Fibroblast of villous mesenchyme (primary cell): Measurements from ENCODE around the gene NHLRC4. TPM values are rescaled to one million over a fixed set of nuclear protein-coding genes. Genes with fewer than 3 reads are reported as not detected.

Experiments
- DNase-seq: peaks from one replicate; pipeline ENCODE4 v3.0.0-alpha.2; 2010; ENCODE audit warnings: low read depth
- H3K4me3 ChIP-seq: 2 replicates; pipeline ENCODE4 v1.5.1; 2011; ENCODE audit warnings: low read depth, mild to moderate bottlenecking, low read length
- total RNA-seq: library from RNA; depleted of rRNA; stranded (reverse); fragments of >200 nt; gene quantifications from 2 replicates; pipeline ENCODE4 v1.2.3, GENCODE V29; 2012
- TF ChIP-seq, protein P1 (sequence below): IDR thresholded peaks from 2 replicates; pipeline ENCODE4 v1.5.1; 2012; ENCODE audit warnings: low read depth, mild to moderate bottlenecking, low read length; ENCODE audit not compliant: insufficient read depth

NHLRC4 gene
- total RNA-seq, 1 donor: 1.7 TPM

DNA sequence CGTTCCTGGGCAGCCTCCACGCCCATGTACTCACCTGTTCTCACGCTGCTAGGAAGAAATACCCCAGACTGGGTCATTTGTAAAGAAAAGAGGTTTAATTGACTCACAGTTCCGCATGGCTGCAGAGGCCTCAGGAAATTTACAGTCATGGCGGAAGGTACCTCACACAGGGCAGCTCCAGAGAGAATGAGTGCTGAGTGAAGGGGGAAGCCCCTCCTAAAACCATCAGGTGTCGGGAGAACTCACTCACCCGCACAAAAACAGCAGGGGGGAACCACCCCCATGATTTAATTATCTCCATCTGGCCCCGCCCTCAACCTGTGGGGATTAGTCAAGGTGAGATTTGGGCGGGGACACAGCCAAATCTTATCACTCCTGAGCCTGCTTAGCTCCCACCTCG is 41.2 kb downstream of the NHLRC4 start:
- TF ChIP-seq, protein P1, sequence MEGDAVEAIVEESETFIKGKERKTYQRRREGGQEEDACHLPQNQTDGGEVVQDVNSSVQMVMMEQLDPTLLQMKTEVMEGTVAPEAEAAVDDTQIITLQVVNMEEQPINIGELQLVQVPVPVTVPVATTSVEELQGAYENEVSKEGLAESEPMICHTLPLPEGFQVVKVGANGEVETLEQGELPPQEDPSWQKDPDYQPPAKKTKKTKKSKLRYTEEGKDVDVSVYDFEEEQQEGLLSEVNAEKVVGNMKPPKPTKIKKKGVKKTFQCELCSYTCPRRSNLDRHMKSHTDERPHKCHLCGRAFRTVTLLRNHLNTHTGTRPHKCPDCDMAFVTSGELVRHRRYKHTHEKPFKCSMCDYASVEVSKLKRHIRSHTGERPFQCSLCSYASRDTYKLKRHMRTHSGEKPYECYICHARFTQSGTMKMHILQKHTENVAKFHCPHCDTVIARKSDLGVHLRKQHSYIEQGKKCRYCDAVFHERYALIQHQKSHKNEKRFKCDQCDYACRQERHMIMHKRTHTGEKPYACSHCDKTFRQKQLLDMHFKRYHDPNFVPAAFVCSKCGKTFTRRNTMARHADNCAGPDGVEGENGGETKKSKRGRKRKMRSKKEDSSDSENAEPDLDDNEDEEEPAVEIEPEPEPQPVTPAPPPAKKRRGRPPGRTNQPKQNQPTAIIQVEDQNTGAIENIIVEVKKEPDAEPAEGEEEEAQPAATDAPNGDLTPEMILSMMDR: no peak
- no peak overlapping the region for H3K4me3 ChIP-seq
- DNase-seq: no peak

DNA sequence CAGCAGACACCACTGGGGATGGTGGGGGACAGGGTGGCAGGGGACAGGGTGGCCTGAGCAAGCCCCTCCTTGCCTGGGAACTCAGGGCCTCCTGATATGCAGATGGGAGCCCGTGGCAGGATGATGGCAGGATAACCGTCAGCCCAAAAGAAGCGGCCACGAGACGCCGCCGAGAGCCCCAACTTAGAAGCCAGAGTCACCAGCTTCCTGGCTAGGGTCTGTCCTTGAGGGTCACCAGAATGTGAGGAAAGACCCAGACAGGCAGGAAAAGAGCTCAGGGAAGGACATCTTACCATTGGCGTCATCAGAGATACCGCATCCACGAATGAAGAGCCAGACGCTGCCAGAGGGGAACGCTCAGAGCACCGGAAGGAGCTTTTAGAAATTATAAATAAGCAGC is 42.5 kb downstream of the NHLRC4 start:
- TF ChIP-seq, protein P1: no peak
- DNase-seq: no peak
- no peak overlapping the region for H3K4me3 ChIP-seq

DNA sequence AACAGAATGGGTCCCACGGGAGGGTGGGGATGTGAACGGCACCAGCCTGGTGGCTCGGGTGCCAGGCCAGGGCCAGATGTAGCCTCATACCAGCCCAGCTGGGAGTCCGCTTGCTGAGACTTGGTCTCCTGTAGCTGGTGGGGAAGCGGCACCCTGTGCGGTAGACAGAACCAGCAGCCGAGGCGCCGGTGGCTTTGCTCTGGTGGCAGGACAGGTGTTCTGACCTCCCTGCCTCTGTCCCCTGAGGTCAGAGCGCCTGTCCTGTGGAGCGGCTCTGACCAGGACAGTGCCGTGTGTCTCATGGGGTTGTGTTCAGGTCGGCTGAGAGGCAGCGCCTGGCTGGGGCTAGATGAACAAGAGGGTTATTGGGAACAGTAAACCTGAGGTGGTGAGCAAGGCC is 43.2 kb downstream of the NHLRC4 start:
- TF ChIP-seq, protein P1: no peak
- no peak for DNase-seq
- H3K4me3 ChIP-seq: no peak overlapping the region

DNA sequence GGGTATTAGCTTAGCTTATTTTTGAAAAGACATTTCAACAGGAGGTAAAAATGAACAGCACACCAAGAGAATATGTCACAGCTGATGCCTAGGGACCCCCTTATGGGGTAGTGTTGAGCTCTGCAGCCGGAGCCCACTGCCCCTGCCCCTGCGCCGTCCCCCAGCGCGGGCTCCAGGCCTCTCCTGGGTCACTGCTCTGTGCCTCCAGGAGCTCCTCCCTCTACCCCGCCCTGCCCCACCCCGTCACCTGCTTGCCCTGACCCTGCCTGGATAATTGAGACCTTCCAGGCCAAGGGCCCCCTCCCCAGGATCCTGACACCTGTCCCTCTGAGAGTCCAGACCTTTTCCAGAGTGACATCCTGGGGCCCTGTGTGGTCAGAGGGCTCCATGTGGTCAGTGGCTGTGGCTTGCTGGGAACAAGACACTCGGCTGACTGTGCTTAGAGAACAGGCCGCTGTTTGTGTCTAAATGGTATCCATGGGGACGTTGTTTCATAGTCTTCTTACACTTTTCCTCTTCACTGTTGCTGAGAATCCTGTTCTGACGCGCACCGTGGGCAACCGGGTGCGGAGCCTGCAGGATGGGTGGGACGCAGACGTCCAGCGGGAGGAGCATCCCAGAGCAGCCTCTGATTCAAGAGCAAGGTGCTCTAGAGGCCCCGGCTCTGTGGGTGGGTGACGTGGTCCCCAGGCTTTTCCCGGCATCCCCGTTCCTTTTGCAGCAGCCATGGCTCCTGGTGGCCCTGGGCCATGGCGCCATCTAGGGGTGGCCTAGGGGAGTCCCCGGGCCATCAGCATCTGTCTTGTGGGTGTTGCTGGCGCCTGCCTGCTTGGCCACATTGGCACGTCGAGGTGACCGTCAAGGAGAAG is 43.9 kb downstream of the NHLRC4 start:
- TF ChIP-seq, protein P1: peak; percentile 69
- no peak overlapping the region for H3K4me3 ChIP-seq
- no peak for DNase-seq

DNA sequence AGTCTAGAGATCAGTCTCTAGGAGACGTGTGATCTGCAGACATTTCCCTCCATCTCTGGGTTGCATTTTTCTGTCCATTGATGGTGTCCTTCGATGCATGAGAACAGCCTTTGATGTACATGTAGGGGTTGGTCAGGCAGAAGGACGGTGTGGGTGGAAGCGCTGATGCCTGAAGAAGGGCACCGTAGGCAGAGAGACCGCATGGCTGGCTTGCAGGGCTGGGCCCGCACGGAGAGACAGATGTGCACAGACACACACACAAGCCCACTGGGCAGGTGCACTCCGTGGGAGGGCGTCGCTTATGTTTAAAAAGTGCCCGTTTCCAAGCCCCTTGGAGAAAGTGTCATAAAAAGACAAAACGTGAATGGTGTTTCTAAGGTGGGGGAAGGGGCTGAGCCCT is 48.3 kb downstream of the NHLRC4 start:
- DNase-seq: no peak
- TF ChIP-seq, protein P1: no peak

DNA sequence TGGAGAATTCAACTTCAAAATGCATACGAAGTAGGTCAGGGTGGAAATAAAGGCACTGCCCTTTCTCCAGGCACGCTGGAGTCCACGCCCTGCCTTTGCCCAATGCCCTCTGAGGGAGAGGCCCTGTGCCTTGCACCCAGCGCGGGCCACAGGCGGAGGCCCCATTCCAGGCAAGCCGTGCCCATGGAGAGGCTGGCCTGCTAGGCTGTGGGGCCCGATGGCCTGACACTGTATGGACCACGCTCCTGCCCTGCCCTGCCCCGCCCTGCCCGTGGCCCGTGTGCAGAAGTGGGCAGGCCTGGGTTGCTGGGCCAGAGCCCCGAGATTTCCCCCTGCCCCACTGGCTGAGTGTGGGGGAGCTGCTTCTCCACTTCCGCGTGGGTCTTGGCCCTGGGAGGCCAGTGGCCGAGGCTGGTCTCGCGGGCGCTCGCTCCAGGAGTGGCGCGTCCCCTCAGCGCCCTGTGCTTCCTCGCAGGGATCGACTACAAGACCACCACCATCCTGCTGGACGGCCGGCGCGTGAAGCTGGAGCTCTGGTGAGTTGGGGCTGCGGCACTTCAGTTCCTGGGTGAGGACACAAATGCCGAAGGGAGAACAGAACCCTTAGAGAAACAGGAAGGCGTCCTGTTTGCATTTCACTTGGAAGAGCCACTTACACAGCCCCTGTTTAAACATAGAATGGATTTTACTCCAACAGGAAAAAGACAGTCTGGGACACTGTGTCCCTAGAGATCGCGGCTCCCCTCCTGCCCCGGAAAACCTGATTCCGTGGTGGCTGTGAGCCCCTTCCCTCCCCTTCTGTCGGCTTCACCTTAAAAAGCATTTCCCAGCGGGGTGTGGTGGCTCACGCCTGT is 50.2 kb downstream of the NHLRC4 start:
- TF ChIP-seq, protein P1: no peak
- no peak for DNase-seq
- H3K4me3 ChIP-seq: no peak overlapping the region

More for the DNA sequence above, 48.3 kb downstream of the NHLRC4 start:
- H3K4me3 ChIP-seq: no peak overlapping the region
